GM21723 (cell line): ENCODE data around the gene PIF1.

Source experiments
- ATAC-seq: cut with Tn5 transposase; IDR thresholded peaks from one replicate; pipeline ENCODE4 v1.9.1; 2021; ENCODE audit warnings: mild to moderate bottlenecking, moderate library complexity; ENCODE audit not compliant: unreplicated experiment

PIF1 gene, protein sequence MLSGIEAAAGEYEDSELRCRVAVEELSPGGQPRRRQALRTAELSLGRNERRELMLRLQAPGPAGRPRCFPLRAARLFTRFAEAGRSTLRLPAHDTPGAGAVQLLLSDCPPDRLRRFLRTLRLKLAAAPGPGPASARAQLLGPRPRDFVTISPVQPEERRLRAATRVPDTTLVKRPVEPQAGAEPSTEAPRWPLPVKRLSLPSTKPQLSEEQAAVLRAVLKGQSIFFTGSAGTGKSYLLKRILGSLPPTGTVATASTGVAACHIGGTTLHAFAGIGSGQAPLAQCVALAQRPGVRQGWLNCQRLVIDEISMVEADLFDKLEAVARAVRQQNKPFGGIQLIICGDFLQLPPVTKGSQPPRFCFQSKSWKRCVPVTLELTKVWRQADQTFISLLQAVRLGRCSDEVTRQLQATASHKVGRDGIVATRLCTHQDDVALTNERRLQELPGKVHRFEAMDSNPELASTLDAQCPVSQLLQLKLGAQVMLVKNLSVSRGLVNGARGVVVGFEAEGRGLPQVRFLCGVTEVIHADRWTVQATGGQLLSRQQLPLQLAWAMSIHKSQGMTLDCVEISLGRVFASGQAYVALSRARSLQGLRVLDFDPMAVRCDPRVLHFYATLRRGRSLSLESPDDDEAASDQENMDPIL

DNA sequence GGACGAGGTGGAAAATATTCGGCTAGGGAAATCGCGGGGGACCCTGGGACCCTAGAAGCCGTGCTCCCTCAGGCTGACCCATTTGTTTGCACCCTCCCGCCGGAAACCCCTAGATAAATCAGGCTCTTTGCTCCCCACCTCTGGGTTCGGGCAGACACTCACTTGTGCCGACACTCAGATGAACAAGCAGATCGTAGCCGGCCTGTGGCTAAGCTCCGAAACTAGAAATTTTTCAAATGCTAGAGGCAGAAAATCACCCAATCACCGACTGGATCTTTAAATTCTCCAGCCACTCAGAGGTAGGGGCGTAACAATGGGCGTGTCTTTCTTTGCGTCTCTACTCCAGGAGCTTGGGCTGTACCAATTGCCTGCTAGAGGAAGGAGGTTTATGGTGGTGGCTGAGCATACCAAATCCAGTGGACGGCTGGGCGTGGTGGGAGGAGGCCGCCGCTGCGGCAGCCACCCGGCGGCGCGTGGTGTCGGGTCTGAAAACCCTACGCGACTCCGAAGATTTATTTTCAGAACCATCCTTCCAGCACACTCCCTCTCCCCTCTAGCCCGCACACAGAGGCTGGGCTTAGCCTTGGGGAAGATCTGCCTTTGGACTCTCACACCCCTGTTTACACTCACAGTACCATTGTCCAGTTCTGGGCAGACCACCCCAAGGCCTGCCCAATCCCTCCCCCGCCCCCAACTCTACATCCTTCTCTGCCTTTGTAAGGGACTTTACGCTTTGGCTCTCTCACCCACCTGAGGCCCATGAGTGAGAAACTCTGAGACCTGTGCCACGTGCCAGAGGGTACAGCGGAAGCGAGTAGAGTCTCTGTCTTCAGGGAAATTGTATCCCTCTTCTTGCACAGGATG, at the start of gene PIF1:
TSS of gene PIF1 (minus strand) at position 217 of the 864 bp plus-strand sequence. CDS start 1,312 bp downstream, outside the sequence.
- peak; percentile 86 for ATAC-seq

DNA sequence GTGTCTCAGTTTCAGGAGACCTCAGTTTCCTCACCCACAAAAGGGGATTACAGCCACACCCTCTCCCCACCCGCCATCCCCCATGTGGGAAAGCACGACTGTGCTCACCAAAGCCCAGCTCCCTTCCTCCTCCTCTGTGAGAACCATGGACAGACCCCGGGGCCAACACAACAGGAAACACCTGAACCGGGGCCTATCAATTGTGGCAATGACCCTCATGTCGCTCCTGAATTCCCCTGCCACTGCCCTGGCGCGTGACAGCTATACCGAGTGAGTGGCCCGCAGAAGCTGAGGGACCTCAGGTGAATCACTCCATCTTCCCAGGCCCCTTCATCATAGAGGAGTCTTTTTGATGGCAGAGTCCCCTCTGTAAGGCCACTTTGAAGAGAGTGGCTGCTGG, 44.9 kb upstream of the PIF1 start:
- no peak for ATAC-seq

DNA sequence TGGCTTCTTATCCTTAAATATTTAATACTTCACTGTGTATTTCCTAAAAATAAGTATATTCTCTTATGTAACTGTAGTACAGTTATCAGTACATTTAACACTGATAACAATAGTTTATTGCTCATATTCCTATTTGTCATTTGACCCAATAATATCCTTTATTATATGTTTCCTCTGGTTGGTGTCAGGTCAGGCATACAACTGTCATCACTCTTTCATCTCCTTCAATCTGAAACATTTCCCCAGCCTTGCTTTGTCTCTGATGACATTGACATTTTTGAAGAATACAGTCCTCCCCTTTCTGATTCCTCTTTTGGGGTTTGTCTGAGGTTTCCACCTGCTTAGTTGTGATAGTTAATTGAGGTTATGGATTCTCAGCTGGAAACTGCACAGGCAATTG, 44.1 kb upstream of the PIF1 start:
- no peak for ATAC-seq

DNA sequence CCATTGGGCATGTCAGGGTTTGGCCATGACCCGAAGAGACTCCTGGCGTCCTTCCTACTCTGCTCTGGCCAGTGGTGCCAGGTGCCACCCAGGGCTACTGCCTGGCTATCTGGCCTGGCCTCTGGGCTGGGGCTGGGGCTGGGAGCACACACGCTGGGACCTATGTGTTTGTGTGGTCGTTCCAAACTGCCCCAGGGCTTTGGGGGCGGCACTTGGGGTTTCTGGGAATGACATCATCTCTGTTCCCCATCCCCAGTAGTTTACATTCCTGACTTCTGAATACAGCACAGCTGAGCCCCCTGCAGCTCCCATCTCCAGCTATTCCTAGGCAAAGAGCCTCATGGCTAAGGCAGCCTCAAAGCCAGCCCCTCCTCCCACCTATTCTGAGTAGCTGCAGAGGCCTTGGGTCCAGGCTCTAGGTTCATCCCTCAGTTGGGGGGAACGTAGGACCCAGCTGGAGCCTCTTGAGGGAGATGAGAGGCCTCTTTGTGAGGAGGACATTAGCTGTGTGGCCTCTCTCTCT, 40.6 kb upstream of the PIF1 start:
- no peak for ATAC-seq

DNA sequence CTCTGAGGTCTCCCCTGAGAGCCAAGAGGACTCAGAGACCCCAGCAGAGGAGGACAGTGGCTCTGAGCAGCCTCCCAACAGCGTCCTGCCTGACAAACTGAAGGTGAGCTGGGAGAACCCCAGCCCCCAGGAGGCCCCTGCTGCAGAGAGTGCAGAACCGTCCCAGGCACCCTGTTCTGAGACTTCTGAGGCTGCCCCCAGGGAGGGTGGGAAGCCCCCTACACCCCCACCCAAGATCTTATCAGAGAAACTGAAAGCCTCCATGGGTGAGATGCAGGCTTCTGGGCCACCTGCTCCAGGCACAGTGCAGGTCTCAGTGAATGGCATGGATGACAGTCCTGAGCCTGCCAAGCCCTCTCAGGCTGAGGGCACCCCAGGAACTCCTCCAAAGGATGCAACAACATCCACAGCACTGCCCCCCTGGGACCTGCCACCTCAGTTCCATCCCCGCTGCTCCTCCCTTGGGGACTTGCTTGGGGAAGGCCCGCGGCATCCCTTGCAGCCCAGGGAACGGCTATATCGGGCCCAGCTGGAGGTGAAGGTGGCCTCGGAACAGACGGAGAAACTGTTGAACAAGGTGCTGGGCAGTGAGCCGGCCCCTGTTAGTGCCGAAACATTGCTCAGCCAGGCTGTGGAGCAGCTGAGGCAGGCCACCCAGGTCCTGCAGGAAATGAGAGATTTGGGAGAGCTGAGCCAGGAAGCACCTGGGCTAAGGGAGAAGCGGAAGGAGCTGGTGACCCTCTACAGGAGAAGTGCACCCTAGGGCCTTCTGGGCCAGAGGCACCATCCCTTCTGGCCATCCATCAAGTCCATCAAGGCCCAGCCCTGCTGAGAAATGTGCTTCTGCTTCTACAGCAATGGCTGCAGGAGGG, 39.9 kb upstream of the PIF1 start:
- no peak for ATAC-seq

DNA sequence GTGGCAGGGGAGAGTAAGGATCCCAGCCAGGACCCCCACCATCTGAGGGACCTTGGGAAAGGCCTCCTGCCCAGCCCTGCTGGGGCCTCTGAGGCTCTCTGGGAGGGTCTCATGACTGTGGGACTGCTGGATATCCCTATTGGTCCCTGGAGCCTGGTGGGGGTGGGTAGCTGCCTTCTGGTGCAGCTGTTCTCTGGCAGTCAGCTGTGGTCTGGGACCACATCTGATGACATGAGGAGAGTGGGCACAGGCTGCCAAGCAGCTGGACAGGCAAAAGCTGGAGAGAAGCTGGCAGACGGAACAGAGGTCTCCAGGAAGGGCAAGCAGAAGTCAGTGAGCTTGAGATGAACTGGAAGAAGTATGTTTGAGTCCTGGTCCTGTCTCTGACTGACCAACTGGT, 38.6 kb upstream of the PIF1 start:
- no peak for ATAC-seq

DNA sequence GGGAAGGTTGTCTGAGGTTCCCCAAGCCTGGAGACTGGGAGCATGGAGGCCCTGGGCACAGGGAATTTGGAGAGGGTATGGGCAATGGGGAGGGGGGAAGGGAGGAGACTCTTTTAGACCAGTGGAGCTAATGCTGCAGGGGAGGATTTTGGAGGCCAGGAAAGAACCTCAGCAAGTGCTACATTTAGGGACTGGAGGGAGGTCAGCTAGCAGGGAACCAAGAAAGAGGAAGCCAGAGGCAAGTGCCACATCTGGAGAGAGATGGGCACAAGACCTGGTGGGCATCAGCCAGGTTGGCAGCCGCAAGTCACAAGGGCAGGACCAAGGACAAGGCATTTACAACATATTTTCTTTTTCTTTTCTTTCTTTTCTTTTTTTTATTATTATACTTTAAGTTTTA, 37.0 kb upstream of the PIF1 start:
- ATAC-seq, result no peak

DNA sequence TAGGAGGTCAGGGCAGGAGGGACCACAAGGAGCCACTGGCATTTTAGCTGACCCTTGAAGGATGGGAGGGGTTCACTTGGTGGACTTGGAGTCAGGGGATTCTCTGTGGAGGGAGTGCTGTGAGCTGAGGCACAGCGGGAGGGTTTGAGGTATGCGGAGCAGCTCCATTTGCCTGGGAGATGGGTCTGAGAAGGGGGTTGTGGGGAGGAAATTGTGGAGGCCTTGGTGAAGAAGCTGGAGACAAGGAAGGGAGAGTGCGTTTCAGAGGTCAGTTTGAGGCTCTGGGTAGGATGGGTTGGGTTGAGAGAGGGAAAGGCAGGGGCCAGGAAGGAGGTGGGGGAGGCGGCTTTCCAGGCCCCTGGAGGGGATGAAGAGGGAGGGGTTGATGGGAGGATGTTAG, 36.5 kb upstream of the PIF1 start:
- ATAC-seq, result no peak

DNA sequence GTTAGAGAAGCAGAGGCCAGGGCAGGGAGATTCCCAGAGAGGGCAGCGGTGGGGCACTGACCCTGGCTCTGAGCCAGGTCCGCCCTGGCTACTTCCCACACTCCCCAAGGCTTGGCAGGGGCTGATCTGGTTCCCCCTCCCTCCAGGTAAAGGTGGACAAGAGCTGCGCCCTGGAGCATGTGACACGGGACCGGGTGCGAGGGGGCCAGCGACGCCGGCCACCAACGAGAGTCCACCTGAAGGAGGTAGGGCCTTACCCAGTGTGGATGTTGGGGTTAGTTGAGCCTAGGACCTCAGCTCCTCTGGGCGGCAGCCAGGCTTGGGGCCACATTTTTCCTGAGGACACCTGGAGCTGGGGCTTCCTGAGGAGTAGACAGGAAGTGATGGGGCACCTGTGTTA, 35.9 kb upstream of the PIF1 start:
- no peak for ATAC-seq

DNA sequence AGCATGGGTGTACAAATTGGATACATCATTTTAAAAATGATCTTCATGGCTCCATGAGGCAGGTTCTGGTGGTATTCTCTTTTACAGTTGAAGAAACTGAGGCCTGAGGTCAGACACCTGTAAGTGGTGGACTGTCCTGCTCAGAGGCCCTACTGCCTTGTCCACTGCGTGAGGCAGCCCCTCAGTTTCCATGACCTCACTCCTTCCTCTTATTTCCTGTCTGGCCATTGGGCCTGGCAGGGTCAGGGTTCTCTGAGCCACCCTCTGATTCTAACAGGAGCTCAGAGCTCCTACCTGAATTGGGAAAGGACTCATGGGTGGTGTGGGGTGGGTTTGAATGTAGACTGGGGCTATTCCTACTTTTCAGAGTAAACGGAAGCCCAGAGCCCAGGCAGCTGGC, 33.8 kb upstream of the PIF1 start:
- ATAC-seq, result no peak

DNA sequence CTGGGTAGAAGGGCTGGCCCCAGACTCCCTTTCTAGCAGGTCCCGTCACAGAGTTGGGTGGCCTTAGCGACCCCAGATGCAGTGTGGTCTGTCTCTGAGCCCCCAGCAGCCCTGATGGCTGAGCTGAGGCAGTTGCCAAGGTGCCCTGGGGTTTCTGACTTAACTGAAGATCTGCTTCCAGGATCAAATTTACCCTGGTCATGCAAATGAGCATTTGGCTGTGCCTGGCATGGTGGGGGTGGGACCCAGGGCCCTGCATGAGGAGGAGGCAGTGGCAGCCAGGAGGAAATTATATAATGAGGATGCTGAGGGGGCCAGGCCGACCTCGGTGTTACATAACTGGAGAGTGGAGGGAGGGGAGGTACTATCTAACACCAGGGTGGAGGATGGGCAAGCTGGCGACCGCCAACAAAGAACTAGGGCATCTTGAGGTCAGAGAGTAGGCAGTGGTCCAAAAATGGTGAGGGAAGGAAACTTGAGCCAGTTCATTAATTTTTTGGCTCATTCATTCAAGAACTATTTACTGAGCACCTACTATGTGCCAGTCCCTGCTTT, 32.7 kb upstream of the PIF1 start:
- ATAC-seq, result no peak

DNA sequence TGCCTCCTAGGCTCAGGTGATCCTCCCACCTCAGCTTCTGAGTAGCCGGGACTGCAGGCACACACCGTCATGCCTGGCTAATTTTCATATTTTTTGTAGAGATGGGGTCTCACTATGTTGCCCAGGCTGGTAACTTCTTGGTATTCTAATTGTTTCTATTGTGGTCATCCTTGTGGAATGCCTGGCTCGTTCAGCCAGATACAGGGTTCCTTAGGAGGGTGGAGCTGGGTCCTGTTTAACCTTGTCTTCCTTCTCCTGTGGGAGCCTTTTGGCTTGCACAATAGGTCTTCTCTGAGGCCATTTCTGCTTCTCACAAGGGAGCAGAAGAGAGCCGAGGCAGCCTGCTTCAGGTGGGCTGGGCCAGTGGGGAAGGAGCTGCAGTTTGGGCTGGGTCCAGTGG, 32.0 kb upstream of the PIF1 start:
- no peak for ATAC-seq

DNA sequence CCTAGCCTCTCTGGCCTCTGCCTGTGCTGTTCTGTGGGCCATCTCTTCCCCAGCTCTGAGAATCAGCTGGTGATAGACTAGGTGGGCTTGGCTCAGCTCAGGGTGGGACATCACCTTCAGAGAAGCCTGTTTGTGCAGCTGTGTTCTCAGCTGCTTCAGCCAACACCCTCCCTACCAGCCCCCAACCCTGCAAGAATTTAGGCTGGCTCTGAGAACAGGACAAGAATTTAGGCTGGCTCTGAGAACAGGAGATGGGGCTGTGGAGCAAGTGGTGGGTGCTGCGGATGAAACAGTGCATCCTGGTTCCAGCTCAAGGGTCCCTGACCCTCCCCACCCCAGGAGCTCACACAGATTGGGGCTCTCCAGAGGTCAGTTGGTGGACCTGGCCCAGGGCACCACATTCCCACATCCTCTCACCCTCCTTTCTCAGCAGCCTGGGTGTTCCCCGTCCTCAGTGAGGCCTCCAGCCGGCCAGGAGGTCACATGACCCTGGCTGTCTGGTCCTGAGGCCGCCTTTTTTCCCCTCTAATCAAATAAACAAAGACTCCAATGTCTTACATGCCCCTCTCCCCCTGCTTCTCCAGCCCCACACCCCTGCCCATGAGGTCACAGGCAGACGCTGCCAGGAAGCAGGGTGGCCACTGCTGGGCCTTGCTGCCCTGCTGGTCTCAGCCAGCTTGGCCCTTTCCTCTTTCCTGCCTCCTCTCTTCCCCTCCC, 31.1 kb upstream of the PIF1 start:
- no peak for ATAC-seq

DNA sequence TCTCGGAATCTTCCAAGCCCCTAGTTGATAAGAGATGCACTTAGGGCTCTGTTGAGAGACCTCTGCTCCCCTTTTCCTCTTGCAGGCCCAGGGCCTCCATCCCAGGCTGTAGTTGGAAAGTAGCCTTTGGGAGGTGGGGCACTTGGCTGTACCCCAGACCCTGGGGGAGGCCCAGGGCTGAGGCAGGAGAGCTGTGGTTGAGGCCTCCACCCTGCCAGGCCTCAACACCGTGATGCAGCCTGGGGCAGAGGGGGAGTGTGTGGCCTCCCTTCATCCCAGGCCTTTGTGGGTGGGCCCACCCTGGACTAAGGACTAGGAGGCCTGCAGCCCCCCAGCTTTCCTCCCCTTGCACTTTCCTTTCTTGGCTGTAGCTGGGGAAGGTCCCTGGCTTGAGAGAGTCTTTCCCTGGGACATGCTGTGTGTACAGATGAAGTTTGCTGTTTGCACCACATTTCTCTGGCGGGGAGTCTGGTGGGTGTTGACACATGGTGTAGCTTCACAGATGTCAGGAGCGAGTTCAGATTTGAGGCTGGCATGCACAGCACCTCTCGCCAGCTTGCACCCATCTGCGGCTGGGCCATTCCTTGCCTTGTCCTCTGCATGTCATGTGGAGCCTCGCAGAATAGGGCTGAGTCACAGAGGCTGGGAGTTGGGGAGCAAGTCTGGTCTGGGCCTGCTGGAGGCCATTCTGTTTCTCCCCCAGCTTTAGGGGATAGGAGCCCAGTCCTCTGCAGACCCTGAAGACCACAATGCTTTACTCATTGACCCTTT, 29.9 kb upstream of the PIF1 start:
- no peak for ATAC-seq

DNA sequence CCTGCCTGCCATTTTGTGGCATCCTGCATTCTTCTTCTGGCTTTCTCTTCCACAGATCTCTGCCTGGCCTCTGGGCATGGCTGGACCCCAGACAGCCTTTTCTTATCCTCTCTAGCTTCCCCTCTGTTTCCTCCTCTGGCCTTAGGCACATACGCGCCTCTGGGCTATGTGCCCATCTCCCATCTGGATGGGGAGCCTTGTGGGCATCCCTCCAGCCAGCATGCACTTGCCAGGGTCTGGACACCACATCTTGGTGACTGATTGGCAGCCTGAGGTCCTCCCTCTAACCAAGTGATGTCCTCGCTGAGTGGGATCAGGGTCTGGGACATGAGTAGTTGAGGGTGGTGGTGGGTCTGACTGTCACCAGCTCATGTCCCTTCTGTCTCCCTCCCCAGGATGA, 29.1 kb upstream of the PIF1 start:
- ATAC-seq, result no peak

DNA sequence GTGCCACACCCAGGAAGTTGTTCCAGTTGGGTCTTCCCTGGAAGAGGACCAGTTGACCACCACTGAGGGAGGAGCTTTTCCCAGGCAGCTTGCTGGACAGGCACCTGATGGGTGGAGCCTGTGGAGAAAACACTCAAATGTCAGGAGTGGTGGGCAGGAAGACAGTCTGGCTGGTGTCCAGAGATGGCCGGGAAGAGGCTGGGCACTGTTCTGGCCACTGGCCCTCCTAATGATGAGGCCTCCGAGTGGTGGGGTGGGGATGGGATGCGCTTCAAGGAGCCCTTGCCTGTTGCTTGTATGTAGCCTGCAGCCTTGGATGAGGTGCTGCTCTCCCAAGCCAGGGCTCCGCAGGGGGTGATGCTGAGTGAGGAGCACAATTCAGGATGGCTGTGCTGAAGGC, 28.6 kb upstream of the PIF1 start:
- ATAC-seq, result no peak

DNA sequence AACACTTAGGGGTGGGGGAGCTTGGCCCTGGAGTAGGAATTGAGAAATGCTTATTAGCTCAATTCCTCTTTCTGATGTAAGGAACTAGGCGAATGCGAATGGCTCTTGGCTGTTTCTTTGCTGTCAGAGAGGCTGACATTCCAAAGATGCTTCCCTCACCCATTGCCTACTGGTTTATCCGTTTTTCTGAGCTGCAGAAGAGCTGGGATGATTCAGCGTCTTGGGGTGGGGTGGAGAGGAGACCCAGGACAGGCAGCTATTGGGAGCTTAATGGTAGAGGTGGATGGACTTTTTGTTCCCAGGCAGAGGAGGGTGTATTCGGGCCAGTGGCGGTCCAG, 26.0 kb upstream of the PIF1 start:
- no peak for ATAC-seq

DNA sequence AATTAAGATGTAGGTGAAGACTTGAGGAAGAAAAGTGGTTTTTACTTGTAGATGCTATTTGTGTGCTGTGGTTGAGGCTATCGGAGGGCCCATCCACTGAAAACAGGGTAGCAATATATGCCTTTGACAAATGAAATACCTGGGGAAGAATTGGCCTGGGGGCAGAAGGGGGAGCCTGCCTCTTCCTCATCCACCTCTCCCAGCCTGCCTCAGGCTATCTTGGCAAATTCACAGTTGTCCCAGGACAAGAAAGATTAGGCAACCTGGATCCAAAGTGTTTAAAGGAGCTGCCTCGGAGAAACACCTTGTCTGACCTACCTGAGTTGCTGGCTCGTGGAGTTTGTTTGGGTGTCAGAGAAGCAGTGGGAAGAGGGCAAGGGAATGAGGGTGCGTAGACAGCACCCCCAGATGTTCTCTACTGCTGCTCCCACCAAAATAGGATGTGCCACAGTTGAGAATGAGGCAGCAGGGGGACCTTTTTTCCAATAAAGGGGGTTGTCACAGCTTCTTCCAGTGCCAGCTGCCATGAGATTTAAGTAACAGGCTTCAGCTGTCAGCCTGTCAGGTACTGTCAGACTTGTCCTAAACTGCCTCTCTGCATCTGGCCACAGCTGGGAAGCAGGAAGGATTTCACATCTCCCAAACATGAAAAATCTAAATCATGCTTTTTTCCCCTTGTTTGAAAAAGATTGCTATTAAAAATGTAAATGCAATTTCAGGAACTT, 25.5 kb upstream of the PIF1 start:
- no peak for ATAC-seq
